ENCODE measurements around the gene ADGRF1.

GRCh38 chr6:47086051-47086770 is 44.1 kb upstream of the ADGRF1 start:
- no peak for TF ChIP-seq CTCF (IDR thresholded peaks at IDR 0.05 in 2 of 3, conservative IDR thresholded peaks at IDR 0.05 in 1 of 3; ENCODE audit: borderline replicate concordance in 1 of 3, insufficient read depth in 1 of 3, low read depth in 2 of 3, low read length in 2 of 3)
- no peak for TF ChIP-seq MAX (IDR thresholded peaks at IDR 0.05)
- no peak for TF ChIP-seq POLR2A (IDR thresholded peaks at IDR 0.05; ENCODE audit: borderline replicate concordance, extremely low read depth, insufficient read depth, insufficient read length)
- no peak for TF ChIP-seq RAD21 (IDR thresholded peaks at IDR 0.05; ENCODE audit: low read depth)
- TF ChIP-seq FOSL1 (IDR thresholded peaks at IDR 0.05; ENCODE audit: low read depth): no peak
- no peak for TF ChIP-seq SIN3A (IDR thresholded peaks at IDR 0.05; ENCODE audit: low read depth)
- no peak for TF ChIP-seq JUND (IDR thresholded peaks at IDR 0.05)
- no peak for TF ChIP-seq EZH2phosphoT487 (IDR thresholded peaks at IDR 0.05; ENCODE audit: borderline replicate concordance)
- no peak for TF ChIP-seq ZBTB33 (IDR thresholded peaks at IDR 0.05; ENCODE audit: extremely low read depth, insufficient replicate concordance, low read length)
- no peak for TF ChIP-seq POLR2AphosphoS5 (IDR thresholded peaks at IDR 0.05; ENCODE audit: low read depth, low read length)
- no peak for TF ChIP-seq CEBPB (IDR thresholded peaks at IDR 0.05; ENCODE audit: low read depth)
